Measurements from ENCODE around the gene GRHL3. TPM values are rescaled to one million over a fixed set of nuclear protein-coding genes. Genes with fewer than 3 reads are reported as not detected.
A peak's percentile ranks its signal among the peaks of the same experiment; 100 is the strongest.

Gene GRHL3
- total RNA-seq, 1 donor from 2014 or later: 6.9 TPM

DNA sequence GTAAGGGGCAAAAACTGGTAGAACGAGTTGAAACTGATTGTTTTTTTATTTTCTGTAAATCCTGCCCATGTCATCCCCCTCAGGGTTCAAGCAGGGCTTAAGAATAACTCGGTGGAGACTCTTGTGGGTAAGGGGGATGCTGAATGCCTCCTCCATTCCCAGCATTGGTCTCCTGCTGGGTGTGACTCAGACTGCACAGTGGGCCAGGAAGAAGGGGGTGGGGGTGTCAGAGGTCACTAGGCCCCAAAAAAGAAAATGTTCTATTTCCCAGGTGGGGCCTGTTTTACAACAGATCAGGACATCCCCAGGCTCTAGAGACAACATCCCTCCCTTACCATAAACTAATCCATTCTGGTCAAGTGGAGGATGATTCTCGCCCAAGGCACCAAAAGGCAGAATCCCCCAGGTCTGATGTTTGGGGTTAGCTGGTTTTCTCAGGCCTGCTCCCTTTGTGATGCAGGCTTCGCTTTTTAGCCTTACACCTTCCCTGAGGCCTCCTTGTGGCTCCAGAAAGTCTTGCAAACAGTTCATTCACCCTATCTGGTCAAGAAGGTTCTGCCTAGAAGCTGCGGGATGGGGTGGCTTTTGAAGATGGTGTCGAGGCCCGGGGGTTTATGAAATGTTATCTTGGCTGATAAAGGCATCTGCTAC is 10.7 kb upstream of the GRHL3 start:
- Histone ChIP-seq H3K4me3 (ENCODE audit: insufficient read depth, low read depth, low read length) (no peak overlapping the region), H4K20me1 (ENCODE audit: insufficient read depth, low read length) (no peaks in the 10 kb centered on the region), H3K9me3 (ENCODE audit: insufficient read depth, low read depth, low read length) (no peaks in the 10 kb centered on the region), H3K4me1 (ENCODE audit: insufficient read depth, low read length) (peaks cover 5% of the 10 kb centered on the region), H3K79me2 (ENCODE audit: insufficient read depth, low read length) (no peaks in the 10 kb centered on the region), H3K27me3 (ENCODE audit: insufficient read depth, low read length) (no peaks in the 10 kb centered on the region), H3K4me2 (ENCODE audit: low read length) (no peak overlapping the region), H2AFZ (ENCODE audit: low read depth, low read length) (no peak overlapping the region), H3K27ac (ENCODE audit: low read depth, low read length) (no peak overlapping the region), H3K9ac (ENCODE audit: low read length) (no peak overlapping the region), H3K36me3 (ENCODE audit: insufficient read depth, low read length) (no peaks in the 10 kb centered on the region)
- Mint-ChIP-seq H3K27me3 (ENCODE audit: low read depth, unreplicated experiment) (peaks cover 23% of the 10 kb centered on the region), H3K27ac (ENCODE audit: unreplicated experiment) (no peak overlapping the region), H3K4me3 (ENCODE audit: unreplicated experiment) (no peak overlapping the region), H3K4me1 (ENCODE audit: low read depth, unreplicated experiment) (peaks cover 8% of the 10 kb centered on the region), H3K36me3 (ENCODE audit: low read depth, unreplicated experiment) (no peaks in the 10 kb centered on the region), H3K9me3 (ENCODE audit: unreplicated experiment) (no peaks in the 10 kb centered on the region)
- FAIRE-seq (no peak), DNase-seq (ENCODE audit: low read depth) (no peak)
- TF ChIP-seq EZH2 (IDR thresholded peaks at IDR 0.05; ENCODE audit: insufficient read depth, low read length): no peak
- TF ChIP-seq, protein P1, sequence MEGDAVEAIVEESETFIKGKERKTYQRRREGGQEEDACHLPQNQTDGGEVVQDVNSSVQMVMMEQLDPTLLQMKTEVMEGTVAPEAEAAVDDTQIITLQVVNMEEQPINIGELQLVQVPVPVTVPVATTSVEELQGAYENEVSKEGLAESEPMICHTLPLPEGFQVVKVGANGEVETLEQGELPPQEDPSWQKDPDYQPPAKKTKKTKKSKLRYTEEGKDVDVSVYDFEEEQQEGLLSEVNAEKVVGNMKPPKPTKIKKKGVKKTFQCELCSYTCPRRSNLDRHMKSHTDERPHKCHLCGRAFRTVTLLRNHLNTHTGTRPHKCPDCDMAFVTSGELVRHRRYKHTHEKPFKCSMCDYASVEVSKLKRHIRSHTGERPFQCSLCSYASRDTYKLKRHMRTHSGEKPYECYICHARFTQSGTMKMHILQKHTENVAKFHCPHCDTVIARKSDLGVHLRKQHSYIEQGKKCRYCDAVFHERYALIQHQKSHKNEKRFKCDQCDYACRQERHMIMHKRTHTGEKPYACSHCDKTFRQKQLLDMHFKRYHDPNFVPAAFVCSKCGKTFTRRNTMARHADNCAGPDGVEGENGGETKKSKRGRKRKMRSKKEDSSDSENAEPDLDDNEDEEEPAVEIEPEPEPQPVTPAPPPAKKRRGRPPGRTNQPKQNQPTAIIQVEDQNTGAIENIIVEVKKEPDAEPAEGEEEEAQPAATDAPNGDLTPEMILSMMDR (IDR thresholded peaks at IDR 0.05; ENCODE audit: insufficient read depth, low read depth, low read length): peak; percentile 23

DNA sequence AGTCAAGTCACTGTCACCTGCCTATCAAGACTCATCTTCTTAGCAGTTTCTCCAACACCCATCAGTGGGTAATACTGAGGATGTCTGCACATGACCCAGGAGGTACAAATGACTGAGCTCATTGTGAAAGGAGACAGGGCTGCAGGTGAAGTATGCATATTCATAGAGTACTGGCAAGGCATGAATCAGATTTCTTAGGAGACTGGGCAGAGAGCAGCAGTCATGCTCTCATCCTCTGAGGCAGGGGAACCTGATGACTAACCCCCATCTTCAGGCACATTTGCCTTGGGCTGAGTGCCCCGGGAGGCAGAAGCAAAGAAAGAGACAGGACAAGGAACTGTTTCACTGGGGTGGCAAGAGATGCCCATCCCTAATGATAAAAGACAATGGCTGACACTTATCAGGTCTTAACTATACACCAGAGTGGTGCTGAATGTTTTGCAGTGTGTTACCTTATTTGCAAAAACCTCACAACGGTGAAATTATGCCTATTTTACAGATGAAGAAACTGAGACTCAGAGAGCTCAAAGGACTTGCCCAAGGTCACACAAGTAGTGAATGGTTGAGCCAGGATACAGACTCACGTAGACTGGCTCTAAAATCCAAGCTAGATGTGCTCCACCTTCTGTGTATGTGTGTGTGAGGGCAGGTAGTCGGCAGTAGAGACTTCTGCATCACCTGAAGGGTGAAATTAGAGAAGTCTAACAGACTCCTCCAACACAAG is 9.2 kb upstream of the GRHL3 start:
- Histone ChIP-seq H3K36me3 (ENCODE audit: insufficient read depth, low read length) (no peaks in the 10 kb centered on the region), H3K9me3 (ENCODE audit: insufficient read depth, low read depth, low read length) (no peaks in the 10 kb centered on the region), H2AFZ (ENCODE audit: low read depth, low read length) (no peak overlapping the region), H3K27me3 (ENCODE audit: insufficient read depth, low read length) (peaks cover under 1% of the 10 kb centered on the region), H4K20me1 (ENCODE audit: insufficient read depth, low read length) (no peaks in the 10 kb centered on the region), H3K4me1 (ENCODE audit: insufficient read depth, low read length) (peaks cover 5% of the 10 kb centered on the region), H3K4me3 (ENCODE audit: insufficient read depth, low read depth, low read length) (no peak overlapping the region), H3K79me2 (ENCODE audit: insufficient read depth, low read length) (no peaks in the 10 kb centered on the region), H3K27ac (ENCODE audit: low read depth, low read length) (no peak overlapping the region), H3K4me2 (ENCODE audit: low read length) (no peak overlapping the region), H3K9ac (ENCODE audit: low read length) (no peak overlapping the region)
- peaks cover 19% of the 10 kb centered on the region for H3K27me3 Mint-ChIP-seq (ENCODE audit: low read depth, unreplicated experiment)
- no peak for FAIRE-seq
- H3K9me3 Mint-ChIP-seq (ENCODE audit: unreplicated experiment): no peaks in the 10 kb centered on the region
- peak; percentile 32 for DNase-seq (ENCODE audit: low read depth)
- H3K27ac Mint-ChIP-seq (ENCODE audit: unreplicated experiment): no peak overlapping the region
- no peak for TF ChIP-seq EZH2 (IDR thresholded peaks at IDR 0.05; ENCODE audit: insufficient read depth, low read length)
- TF ChIP-seq, protein P1 (IDR thresholded peaks at IDR 0.05; ENCODE audit: insufficient read depth, low read depth, low read length): no peak
- peaks cover 8% of the 10 kb centered on the region for H3K4me1 Mint-ChIP-seq (ENCODE audit: low read depth, unreplicated experiment)
- H3K4me3 Mint-ChIP-seq (ENCODE audit: unreplicated experiment): no peak overlapping the region
- no peaks in the 10 kb centered on the region for H3K36me3 Mint-ChIP-seq (ENCODE audit: low read depth, unreplicated experiment)

DNA sequence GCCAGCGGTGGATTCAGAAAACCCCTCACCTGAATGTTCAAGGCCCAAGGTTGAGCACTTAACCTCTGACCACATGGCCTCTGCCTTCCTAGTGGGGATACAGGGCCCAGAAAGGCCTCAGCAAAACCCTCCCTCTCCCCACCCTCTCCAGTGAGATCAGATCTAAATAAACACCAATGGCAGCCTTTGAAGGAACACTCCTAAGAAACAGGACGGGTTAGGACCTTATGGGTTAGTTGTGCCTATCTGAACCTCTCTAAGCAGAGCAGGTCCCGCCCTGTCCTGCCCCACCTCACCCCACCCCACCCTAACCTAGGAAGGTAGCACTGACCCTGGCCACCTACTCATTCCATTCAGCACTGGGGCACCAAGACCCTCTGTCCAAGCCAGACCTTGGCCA is 7.9 kb upstream of the GRHL3 start:
- H4K20me1 ChIP-seq (ENCODE audit: insufficient read depth, low read length): no peaks in the 10 kb centered on the region
- Mint-ChIP-seq H3K9me3 (ENCODE audit: unreplicated experiment) (no peaks in the 10 kb centered on the region), H3K27ac (ENCODE audit: unreplicated experiment) (no peak overlapping the region), H3K4me3 (ENCODE audit: unreplicated experiment) (no peak overlapping the region), H3K27me3 (ENCODE audit: low read depth, unreplicated experiment) (peaks cover 14% of the 10 kb centered on the region), H3K4me1 (ENCODE audit: low read depth, unreplicated experiment) (peaks cover 8% of the 10 kb centered on the region), H3K36me3 (ENCODE audit: low read depth, unreplicated experiment) (no peaks in the 10 kb centered on the region)
- H3K9me3 ChIP-seq (ENCODE audit: insufficient read depth, low read depth, low read length): no peaks in the 10 kb centered on the region
- peaks cover 5% of the 10 kb centered on the region for H3K4me1 ChIP-seq (ENCODE audit: insufficient read depth, low read length)
- no peak overlapping the region for H2AFZ ChIP-seq (ENCODE audit: low read depth, low read length)
- no peaks in the 10 kb centered on the region for H3K79me2 ChIP-seq (ENCODE audit: insufficient read depth, low read length)
- no peak overlapping the region for H3K27ac ChIP-seq (ENCODE audit: low read depth, low read length)
- H3K4me2 ChIP-seq (ENCODE audit: low read length): no peak overlapping the region
- no peak overlapping the region for H3K9ac ChIP-seq (ENCODE audit: low read length)
- FAIRE-seq (no peak), DNase-seq (ENCODE audit: low read depth) (no peak)
- H3K4me3 ChIP-seq (ENCODE audit: insufficient read depth, low read depth, low read length): no peak overlapping the region
- TF ChIP-seq, protein P1 (IDR thresholded peaks at IDR 0.05; ENCODE audit: insufficient read depth, low read depth, low read length): no peak
- TF ChIP-seq EZH2 (IDR thresholded peaks at IDR 0.05; ENCODE audit: insufficient read depth, low read length): no peak
- H3K27me3 ChIP-seq (ENCODE audit: insufficient read depth, low read length): peaks cover 8% of the 10 kb centered on the region
- H3K36me3 ChIP-seq (ENCODE audit: insufficient read depth, low read length): no peaks in the 10 kb centered on the region
